Embryonic facial prominence (tissue), 1 donor: ENCODE measurements around the gene ARF4.

Source experiments
- DNase-seq: peaks from one replicate; pipeline ENCODE4 v3.0.0-alpha.2; 2016; ENCODE audit errors: extremely low spot score

ARF4 gene

GRCh38 chr3:57577801-57578200, 19.3 kb downstream of the ARF4 start:
- DNase-seq = no peak

GRCh38 chr3:57575966-57576626, 21.0 kb downstream of the ARF4 start:
- DNase-seq = no peak

- DNase-seq = no peak
Observed at GRCh38 chr3:57572096-57572495, 25.0 kb downstream of the ARF4 start.

GRCh38 chr3:57570878-57571277, 26.3 kb downstream of the ARF4 start:
- no peak for DNase-seq

DNA sequence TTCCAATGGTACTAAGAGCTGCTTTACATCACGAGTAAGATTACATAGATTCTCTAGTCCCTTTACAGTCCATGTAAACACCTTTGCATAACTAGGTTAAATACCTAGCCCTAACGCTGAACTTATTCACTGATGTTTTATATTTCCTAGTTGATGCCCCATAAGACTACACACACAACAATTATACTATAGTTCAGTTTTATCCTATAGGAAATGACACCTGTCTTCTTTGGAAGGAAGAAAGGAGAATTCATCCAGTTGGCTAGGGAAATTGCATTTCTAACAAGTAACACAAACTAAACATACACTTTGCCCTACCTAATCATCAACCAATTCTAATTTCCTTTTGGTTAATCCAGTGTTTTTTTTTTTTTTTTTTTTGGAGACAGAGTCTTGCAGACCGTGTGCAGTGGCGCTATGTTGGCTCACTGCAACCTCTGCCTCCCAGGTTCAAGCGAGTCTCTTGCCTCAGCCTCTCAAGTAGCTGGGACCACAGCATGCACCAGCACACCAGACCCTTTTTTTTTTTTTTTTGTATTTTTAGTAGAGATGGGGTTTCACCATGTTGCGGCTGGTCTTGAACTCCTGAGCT, 27.2 kb downstream of the ARF4 start:
- no peak for DNase-seq

GRCh38 chr3:57559526-57559925, 37.6 kb downstream of the ARF4 start:
- DNase-seq = no peak

GRCh38 chr3:57557085-57557537, 40.0 kb downstream of the ARF4 start:
- no peak for DNase-seq

- DNase-seq = no peak
Observed at GRCh38 chr3:57556459-57557084, 40.6 kb downstream of the ARF4 start.

DNA sequence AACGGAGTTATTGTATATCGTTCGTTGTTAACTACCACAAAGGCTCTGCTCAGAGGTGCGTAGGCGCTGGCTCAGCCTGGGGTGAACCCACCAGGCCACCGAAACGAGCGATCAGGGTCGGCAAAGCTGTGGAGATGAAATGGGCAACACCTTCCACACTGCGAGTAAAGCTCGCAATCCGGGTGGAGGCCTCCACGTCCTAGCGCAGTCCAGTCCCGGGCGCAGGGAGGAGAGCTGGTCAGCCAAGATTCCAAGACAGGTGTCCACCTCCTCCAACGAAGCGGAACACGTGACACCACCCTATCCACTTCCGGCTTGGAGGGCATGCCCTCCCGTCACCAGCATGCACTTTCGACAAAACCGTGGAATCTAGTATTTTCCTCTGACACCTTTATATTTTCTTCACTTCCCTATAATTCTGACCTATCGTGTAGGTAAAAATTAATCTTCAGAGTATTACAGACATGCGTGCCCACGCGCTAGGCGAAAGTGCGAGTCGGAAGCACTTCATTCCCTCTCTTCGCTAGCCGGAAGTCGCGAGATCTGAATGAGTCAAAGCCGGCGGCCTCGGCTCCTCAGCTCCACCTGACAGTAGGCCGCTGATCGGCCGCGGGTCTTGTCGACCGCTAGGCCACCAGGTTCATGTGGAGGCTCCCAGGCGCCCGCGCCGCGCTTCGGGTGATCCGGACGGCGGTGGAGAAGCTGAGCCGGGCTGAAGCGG, 41.2 kb downstream of the ARF4 start, which contains the start of gene PDE12:
Gene PDE12, plus strand, starts transcription at position 537 of the 721 bp plus-strand sequence. Its CDS starts 106 bp downstream, at position 643.
- peak; percentile 65 for DNase-seq

GRCh38 chr3:57555306-57555705, 41.8 kb downstream of the ARF4 start:
- no peak for DNase-seq

DNA sequence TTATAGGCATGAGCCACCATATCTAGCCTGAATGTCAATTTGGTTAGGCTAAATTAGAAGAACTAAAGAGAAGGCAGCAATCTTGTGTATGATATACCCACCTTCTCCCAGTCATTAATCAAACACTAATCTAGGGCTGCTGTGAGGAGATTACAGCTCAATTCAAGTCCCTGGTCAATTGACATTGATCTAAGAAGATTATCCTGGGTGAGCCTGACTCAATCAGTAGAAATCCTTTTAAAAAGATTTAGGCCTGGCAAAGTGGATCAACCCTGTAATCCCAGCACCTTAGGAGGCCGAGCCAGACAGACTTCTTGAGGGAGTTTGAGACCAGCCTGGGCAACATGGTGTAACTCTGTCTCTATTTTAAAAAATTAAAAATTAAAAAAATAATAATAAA, 50.5 kb downstream of the ARF4 start:
- no peak for DNase-seq

GRCh38 chr3:57545636-57546268, 51.4 kb downstream of the ARF4 start:
- no peak for DNase-seq

- peak; percentile 49 for DNase-seq
Observed at GRCh38 chr3:57544181-57545125, 52.7 kb downstream of the ARF4 start, which contains the start of gene DNAH12. DNAH12 (minus strand) TSS chr3:57544344; CDS start chr3:57542870, 1,474 bp downstream.

GRCh38 chr3:57538465-57538864, 58.7 kb downstream of the ARF4 start:
- no peak for DNase-seq

DNA sequence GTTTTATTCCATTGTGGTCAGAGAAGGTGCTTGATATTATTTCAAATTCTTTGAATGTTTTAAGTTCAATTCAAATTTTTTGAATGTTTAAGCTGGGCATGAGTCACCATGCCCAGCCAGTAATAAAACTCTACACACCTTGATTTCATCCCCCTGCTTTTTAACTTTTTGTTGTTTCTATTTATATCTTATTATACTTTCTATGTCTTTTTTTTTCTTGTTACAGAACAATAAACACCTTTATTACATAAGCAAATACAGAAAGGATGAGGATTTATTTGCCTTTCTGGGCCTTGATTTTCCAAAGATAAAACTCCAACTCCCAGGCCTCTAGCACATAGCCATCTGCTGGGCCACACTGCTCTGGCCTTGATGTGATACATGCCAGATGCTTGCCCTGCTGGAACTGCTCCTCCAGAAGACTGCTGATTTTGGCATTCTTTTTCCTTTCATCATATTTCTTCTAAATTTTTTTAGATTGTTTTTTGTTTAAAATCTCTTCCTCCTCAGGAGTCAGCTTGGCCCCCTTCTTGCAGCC, 67.0 kb downstream of the ARF4 start:
- DNase-seq = no peak
